CD14-positive monocyte (primary cell): ENCODE results near the gene PNKP. TPM values are rescaled to one million over a fixed set of nuclear protein-coding genes. Genes with fewer than 3 reads are reported as not detected.

Experiments used
- DNase-seq, 3 donors: peaks; one replicate each; pipeline ENCODE4 v3.0.0-alpha.2; 2011 to 2022
- H2AFZ ChIP-seq: 2 replicates; pipeline ENCODE4 v1.6.0; 2012; ENCODE audit warnings: mild to moderate bottlenecking, low read depth, low read length, inconsistent platforms; ENCODE audit not compliant: insufficient read depth, poor library complexity, severe bottlenecking
- H3K27ac ChIP-seq, 2 donors: 1 replicate in 1 of 2; 2 replicates in 1 of 2; pipeline ENCODE4 v1.5.1; 2012 to 2013; ENCODE audit warnings: low read length in 2 of 2, control low read depth in 1 of 2, inconsistent platforms in 1 of 2, low read depth in 1 of 2, mild to moderate bottlenecking in 1 of 2
- H3K27me3 ChIP-seq, 2 donors: one replicate each; pipeline versions ENCODE4 v1.6.0 to v1.6.1; 2011 to 2013; ENCODE audit warnings: low read length in 2 of 2; ENCODE audit not compliant: control insufficient read depth in 2 of 2, insufficient read depth in 2 of 2
- H3K36me3 ChIP-seq, 2 donors: replicated peaks in 1 of 2; 1 replicate in 1 of 2; 2 replicates in 1 of 2; pipeline versions ENCODE4 v1.5.1 to v1.6.1; 2012 to 2013; ENCODE audit warnings: low read length in 2 of 2, control low read depth in 1 of 2, inconsistent platforms in 1 of 2, mild to moderate bottlenecking in 1 of 2; ENCODE audit not compliant: insufficient read depth in 2 of 2, control insufficient read depth in 1 of 2
- H3K4me1 ChIP-seq, 2 donors: 1 replicate in 1 of 2; 2 replicates in 1 of 2; pipeline versions ENCODE4 v1.5.1 to v1.6.1; 2012 to 2013; ENCODE audit warnings: low read length in 2 of 2, control low read depth in 1 of 2, inconsistent platforms in 1 of 2, mild to moderate bottlenecking in 1 of 2, moderate library complexity in 1 of 2; ENCODE audit not compliant: insufficient read depth in 2 of 2, control insufficient read depth in 1 of 2
- H3K4me2 ChIP-seq: replicated peaks from 2 replicates; pipeline ENCODE3; 2012; ENCODE audit warnings: low read length, moderate library complexity, mild to moderate bottlenecking; ENCODE audit not compliant: poor library complexity, severe bottlenecking; ENCODE audit errors: extremely low read depth
- H3K4me3 ChIP-seq, 3 experiments: fragments of 200-600 bp in 1 of 3; sonication (generic) in 1 of 3; replicated peaks in 1 of 3; 1 replicate in 2 of 3; 2 replicates in 1 of 3; pipeline ENCODE4 v1.5.1; 2011 to 2013; ENCODE audit warnings: low read length in 3 of 3, mild to moderate bottlenecking in 3 of 3, control low read depth in 2 of 3, low read depth in 2 of 3, inconsistent platforms in 1 of 3, moderate library complexity in 1 of 3
- H3K79me2 ChIP-seq: 2 replicates; pipeline ENCODE4 v1.6.0; 2012; ENCODE audit warnings: mild to moderate bottlenecking, control low read depth, inconsistent platforms, low read length, moderate library complexity; ENCODE audit not compliant: insufficient read depth
- H3K9ac ChIP-seq: 2 replicates; pipeline ENCODE4 v1.6.0; 2017; ENCODE audit warnings: low read length, mild to moderate bottlenecking; ENCODE audit not compliant: insufficient read depth, poor library complexity, severe bottlenecking
- H3K9me3 ChIP-seq, 2 donors: replicated peaks in 1 of 2; 1 replicate in 1 of 2; 2 replicates in 1 of 2; pipeline versions ENCODE4 v1.5.1 to v1.6.1; 2012 to 2013; ENCODE audit warnings: low read length in 2 of 2, control low read depth in 1 of 2; ENCODE audit not compliant: control insufficient read depth in 1 of 2, insufficient read depth in 1 of 2
- H4K20me1 ChIP-seq: 2 replicates; pipeline ENCODE4 v1.6.0; 2012; ENCODE audit warnings: mild to moderate bottlenecking, low read length, control low read depth, moderate library complexity; ENCODE audit not compliant: insufficient read depth
- H3K27ac Mint-ChIP-seq, 7 donors: one replicate each; pipeline ENCODE4 v1.8.0; 2020; ENCODE audit warnings: mild to moderate bottlenecking in 7 of 7, mixed read lengths in 7 of 7, moderate library complexity in 6 of 7, inconsistent platforms in 2 of 7
- H3K27me3 Mint-ChIP-seq, 3 donors: one replicate each; pipeline ENCODE4 v1.8.0; 2021 to 2022; ENCODE audit warnings: low read depth in 3 of 3, mild to moderate bottlenecking in 3 of 3, mixed read lengths in 3 of 3, moderate library complexity in 3 of 3, inconsistent platforms in 1 of 3
- H3K36me3 Mint-ChIP-seq, 2 donors: one replicate each; pipeline ENCODE4 v1.8.0; 2020; ENCODE audit warnings: mixed read lengths in 2 of 2, inconsistent platforms in 1 of 2, mild to moderate bottlenecking in 1 of 2
- H3K4me1 Mint-ChIP-seq: one replicate; pipeline ENCODE4 v1.8.0; 2020; ENCODE audit warnings: mild to moderate bottlenecking, mixed read lengths
- H3K4me3 Mint-ChIP-seq, 2 donors: one replicate each; pipeline ENCODE4 v1.8.0; 2020; ENCODE audit warnings: mild to moderate bottlenecking in 2 of 2, mixed read lengths in 2 of 2, moderate library complexity in 1 of 2
- H3K9me3 Mint-ChIP-seq, 7 donors: one replicate each; pipeline ENCODE4 v1.8.0; 2020 to 2022; ENCODE audit warnings: mixed read lengths in 7 of 7, mild to moderate bottlenecking in 6 of 7, moderate library complexity in 6 of 7, inconsistent platforms in 2 of 7
- WGBS: methylation state at CpG from one replicate; pipeline ENCODE4 v1.1.5; 2013; ENCODE audit warnings: missing lambda C conversion rate; ENCODE audit not compliant: insufficient coverage; 5-methylcytosine and 5-hydroxymethylcytosine counted together
- intact Hi-C, 2 donors: fragments of 100-400 bp; cut with micrococcal nuclease; formaldehyde crosslinking; loops; one replicate each; pipeline versions ENCODE4 v1.15.0 to v1.15.1; 2023
- polyA plus RNA-seq, 3 donors: library from polyadenylated mRNA; depleted of rRNA in 1 of 3; unstranded in 2 of 3; stranded (reverse) in 1 of 3; fragments of 300-500 nt in 2 of 3; fragments of >200 nt in 1 of 3; fragmentation: Illumina TruSeq in 2 of 3; gene quantifications; 1 replicate in 2 of 3; 2 replicates in 1 of 3; pipeline ENCODE4 v1.2.3, GENCODE V29; 2012 to 2021
- TF ChIP-seq, protein P1 (sequence below): fragments of 200-600 bp; IDR thresholded peaks from one replicate; pipeline ENCODE4 v1.8.0; 2022; ENCODE audit warnings: antibody characterized with exemption, mild to moderate bottlenecking

The PNKP gene
- polyA plus RNA-seq, 3 donors = 23.0 to 88.6 (median 30.2) TPM

DNA sequence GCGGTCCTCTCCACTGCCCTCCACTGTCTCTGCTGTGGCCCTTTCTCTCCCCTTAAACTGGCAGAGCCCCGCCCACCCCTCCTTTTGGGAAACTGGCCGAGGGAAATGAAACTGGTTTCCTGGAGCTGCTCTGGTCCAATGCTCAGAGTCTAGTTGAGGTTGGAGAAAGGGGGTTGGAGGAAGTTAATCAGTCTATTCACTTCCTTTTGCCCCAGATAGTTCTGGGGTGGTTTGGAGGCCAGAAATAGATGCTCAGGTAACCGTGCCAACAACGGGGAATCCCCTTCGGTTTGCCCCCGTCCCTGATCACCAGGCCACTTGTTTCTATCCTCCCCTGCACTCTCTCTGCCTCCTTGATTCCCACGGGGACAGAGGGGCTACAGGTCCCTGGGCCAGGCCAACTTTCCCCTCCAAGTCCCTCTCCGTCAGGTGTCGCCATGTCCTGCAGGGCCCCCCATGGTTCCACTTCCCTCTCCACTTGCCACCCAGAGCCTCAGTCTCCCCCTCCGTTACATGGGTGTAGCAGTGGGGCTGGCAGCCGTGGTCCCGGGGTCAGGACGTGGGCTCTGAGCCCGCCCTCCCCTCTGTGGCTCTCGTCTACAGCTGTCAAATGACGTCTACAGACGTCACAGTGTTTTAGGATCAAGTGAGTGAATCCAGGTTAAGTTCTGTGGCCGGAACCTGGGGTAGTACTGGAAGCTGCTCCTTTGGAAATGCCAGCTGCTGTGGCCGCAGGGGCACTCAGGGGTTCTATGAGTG is 29.7 kb upstream of the PNKP start, which contains the start of gene IL4I1:
IL4I1 (minus strand) TSS at position 25 of the 759 bp plus-strand sequence. CDS start 727 bp downstream, outside the sequence.
- no peaks in the 10 kb centered on the region for H3K36me3 ChIP-seq
- H3K79me2 ChIP-seq = no peaks in the 10 kb centered on the region
- peak within 1 kb of the TSS; percentile 83 for H3K4me2 ChIP-seq
- no peaks in the 10 kb centered on the region for H3K9me3 ChIP-seq
- Mint-ChIP-seq H3K4me1 (peaks cover 44% of the 10 kb centered on the region), H3K9me3 (peaks cover 0 to 2% (median 0%) of the 10 kb centered on the region in 7 donors), H3K27me3 (peaks cover 14 to 19% (median 17%) of the 10 kb centered on the region in 3 donors), H3K27ac (peak within 1 kb of the TSS; percentile 97 to 100 (median 99)), H3K4me3 (peak within 1 kb of the TSS; percentile 76 to 87), H3K36me3 (peaks cover 3 to 13% of the 10 kb centered on the region in 2 donors)
- TF ChIP-seq, protein P1, sequence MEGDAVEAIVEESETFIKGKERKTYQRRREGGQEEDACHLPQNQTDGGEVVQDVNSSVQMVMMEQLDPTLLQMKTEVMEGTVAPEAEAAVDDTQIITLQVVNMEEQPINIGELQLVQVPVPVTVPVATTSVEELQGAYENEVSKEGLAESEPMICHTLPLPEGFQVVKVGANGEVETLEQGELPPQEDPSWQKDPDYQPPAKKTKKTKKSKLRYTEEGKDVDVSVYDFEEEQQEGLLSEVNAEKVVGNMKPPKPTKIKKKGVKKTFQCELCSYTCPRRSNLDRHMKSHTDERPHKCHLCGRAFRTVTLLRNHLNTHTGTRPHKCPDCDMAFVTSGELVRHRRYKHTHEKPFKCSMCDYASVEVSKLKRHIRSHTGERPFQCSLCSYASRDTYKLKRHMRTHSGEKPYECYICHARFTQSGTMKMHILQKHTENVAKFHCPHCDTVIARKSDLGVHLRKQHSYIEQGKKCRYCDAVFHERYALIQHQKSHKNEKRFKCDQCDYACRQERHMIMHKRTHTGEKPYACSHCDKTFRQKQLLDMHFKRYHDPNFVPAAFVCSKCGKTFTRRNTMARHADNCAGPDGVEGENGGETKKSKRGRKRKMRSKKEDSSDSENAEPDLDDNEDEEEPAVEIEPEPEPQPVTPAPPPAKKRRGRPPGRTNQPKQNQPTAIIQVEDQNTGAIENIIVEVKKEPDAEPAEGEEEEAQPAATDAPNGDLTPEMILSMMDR = no peak
- H3K27me3 ChIP-seq = peaks cover 0 to 5% of the 10 kb centered on the region in 2 donors
- H3K9ac ChIP-seq = peak within 1 kb of the TSS; percentile 83
- no peak within 1 kb of the TSS for H2AFZ ChIP-seq
- H3K4me1 ChIP-seq = peaks cover 42 to 43% of the 10 kb centered on the region in 2 donors
- WGBS = 2% methylated on average over 11 of the region's 20 CpGs
- no peaks in the 10 kb centered on the region for H4K20me1 ChIP-seq
- peak within 1 kb of the TSS; percentile 3 to 72 (median 38) for H3K4me3 ChIP-seq
- intact Hi-C loops = loop anchor here in 1 of 2 donors (1.0 kb wide), 1 partner anchor 31 kb away; no protein-coding TSS in a partner anchor
- H3K27ac ChIP-seq = peak within 1 kb of the TSS; percentile 99 to 100
- peak; percentile 91 for DNase-seq

DNA sequence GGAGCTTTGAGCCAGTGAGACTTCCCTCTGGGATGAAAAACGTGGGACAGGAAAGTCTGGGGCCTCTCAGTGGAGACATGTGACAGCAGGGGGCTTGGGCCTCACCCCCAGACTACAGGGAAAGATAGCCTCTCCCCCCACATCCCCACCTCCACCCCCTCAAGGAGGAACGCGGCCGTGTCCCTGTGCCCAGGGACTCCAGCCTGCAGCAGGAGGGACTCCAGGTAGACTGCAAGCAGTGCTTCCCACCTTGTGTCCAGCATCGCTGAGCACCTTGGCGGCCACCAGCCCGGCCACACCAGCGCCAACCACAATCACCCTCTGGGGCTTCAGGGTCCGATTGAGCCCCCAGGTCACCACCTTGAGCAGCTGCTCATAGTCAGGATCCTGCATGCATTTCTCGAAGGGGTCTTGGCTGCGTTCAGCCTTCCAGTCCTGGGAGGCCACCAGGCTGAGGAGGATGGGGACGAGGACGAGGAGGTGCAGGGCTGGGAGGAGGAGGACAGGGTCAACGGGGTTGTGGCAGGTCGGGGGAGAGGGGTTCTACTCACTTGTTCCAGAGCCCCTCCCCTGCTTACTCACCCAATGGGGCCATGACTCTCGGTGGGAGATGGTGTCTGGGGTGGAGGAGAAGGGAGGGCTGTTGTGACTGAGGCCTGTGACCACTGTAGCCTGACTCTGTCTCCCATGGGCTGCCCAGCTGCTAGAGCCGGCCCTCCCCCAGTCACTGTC is 28.4 kb upstream of the PNKP start:
- H3K36me3 Mint-ChIP-seq = peaks cover 3 to 15% of the 10 kb centered on the region in 2 donors
- peaks cover 42 to 43% of the 10 kb centered on the region in 2 donors for H3K4me1 ChIP-seq
- intact Hi-C loops = no loop called here
- H3K9me3 ChIP-seq = no peaks in the 10 kb centered on the region
- peak overlapping the region in 1 of 3 experiments; percentile 6 for H3K4me3 ChIP-seq
- no peaks in the 10 kb centered on the region for H4K20me1 ChIP-seq
- TF ChIP-seq, protein P1 = no peak
- H3K27me3 ChIP-seq = peaks cover 0 to 9% of the 10 kb centered on the region in 2 donors
- no peaks in the 10 kb centered on the region for H3K79me2 ChIP-seq
- no peaks in the 10 kb centered on the region for H3K36me3 ChIP-seq
- 92% methylated on average over 8 of the region's 17 CpGs for WGBS
- H3K9ac ChIP-seq = no peak overlapping the region
- H2AFZ ChIP-seq = no peak overlapping the region
- H3K27me3 Mint-ChIP-seq = peaks cover 20 to 32% (median 22%) of the 10 kb centered on the region in 3 donors
- peaks cover 48% of the 10 kb centered on the region for H3K4me1 Mint-ChIP-seq
- H3K4me3 Mint-ChIP-seq = peak overlapping the region; percentile 76 to 87
- DNase-seq = no peak
- H3K27ac Mint-ChIP-seq = peak overlapping the region; percentile 97 to 100 (median 99)
- peak overlapping the region; percentile 83 for H3K4me2 ChIP-seq
- H3K27ac ChIP-seq = peak overlapping the region; percentile 99 to 100
- H3K9me3 Mint-ChIP-seq = peaks cover 0 to 4% (median 0%) of the 10 kb centered on the region in 7 donors
